ENCODE measurements around the gene CYSTM1. TPM values are rescaled to one million over a fixed set of nuclear protein-coding genes. Genes with fewer than 3 reads are reported as not detected.

Gene CYSTM1
- total and polyA plus RNA-seq, 2 of the 8 experiments (the other 6 are each of a cell fraction or from before 2014, with no cell fraction given): 25.0 to 47.8 TPM

DNA sequence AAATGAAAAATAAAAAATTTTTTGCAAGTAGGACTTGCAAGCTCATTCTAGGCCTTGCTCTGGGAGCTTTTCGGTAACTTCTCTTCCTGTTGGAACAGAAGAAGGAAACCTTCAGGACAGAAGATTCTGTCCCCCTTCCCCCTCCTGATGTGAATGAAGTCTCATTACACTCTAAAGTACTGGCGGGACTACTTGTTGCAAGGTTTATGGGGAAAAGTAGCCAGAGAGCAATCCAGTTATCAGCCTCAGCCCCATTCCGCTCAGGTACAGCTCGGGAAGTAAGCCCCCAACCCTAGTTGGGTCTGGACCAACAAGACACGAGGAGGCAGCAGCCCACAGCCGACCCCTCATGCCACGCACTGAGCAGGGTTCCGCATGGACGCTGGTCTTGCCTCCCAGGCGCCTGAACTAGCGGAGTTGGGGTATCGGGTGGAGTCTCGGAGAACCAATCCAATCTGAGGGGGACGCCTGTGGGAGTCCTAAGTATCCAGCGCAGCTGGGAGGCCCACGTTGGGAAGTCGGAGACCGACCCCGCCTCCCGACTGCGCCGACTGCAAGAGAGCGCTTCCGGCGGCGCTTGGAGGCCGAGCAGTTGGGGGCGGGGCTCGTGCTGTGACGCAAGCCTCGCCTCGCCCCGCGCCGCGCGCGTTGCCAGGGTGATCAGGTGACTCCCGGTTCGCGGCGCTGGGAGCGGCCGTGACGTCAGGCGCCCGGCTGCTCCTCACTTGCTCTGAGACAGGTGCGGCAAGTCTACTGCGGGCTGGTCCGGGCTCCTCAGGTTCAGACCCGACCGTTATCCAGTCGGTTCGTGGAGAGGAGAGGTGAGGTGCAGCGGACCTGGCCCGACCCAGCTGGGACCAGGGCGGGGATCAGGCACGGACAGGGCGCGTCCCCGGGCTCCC lies at the start of gene CYSTM1 (continued):
- TF ChIP-seq, protein P1, sequence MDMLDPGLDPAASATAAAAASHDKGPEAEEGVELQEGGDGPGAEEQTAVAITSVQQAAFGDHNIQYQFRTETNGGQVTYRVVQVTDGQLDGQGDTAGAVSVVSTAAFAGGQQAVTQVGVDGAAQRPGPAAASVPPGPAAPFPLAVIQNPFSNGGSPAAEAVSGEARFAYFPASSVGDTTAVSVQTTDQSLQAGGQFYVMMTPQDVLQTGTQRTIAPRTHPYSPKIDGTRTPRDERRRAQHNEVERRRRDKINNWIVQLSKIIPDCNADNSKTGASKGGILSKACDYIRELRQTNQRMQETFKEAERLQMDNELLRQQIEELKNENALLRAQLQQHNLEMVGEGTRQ (IDR thresholded peaks at IDR 0.05; ENCODE audit: low read length): peak; percentile 74
- TF ChIP-seq CHD1 (IDR thresholded peaks at IDR 0.05; ENCODE audit: low read depth, low read length): no peak

All from H1 (cell line).